ENCODE measurements around the gene KIF2C.

DNA sequence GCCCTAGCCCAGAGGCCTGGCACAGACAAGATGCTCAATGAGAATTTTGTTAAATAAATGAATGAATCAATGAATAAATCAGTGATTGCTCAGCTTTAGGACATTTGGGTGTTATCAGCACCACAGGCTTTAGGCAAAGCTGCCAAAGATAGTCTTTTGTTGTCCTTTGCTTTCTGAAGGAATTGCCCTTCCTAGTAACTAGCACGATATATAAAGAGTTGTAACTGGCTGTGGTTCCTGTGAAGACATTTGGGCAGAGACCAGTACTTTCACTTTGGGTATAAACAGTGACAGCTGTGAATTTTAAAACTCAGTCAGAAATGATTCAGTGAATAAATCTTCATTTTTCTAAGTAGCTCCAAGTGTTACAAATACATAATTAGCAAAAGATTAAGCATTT, 22.0 kb upstream of the KIF2C start:
- no peak for TF ChIP-seq POLR2A (IDR thresholded peaks at IDR 0.05)
- TF ChIP-seq, protein P1, sequence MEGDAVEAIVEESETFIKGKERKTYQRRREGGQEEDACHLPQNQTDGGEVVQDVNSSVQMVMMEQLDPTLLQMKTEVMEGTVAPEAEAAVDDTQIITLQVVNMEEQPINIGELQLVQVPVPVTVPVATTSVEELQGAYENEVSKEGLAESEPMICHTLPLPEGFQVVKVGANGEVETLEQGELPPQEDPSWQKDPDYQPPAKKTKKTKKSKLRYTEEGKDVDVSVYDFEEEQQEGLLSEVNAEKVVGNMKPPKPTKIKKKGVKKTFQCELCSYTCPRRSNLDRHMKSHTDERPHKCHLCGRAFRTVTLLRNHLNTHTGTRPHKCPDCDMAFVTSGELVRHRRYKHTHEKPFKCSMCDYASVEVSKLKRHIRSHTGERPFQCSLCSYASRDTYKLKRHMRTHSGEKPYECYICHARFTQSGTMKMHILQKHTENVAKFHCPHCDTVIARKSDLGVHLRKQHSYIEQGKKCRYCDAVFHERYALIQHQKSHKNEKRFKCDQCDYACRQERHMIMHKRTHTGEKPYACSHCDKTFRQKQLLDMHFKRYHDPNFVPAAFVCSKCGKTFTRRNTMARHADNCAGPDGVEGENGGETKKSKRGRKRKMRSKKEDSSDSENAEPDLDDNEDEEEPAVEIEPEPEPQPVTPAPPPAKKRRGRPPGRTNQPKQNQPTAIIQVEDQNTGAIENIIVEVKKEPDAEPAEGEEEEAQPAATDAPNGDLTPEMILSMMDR (IDR thresholded peaks at IDR 0.05) = no peak
